Lower lobe of right lung (tissue), 2 donors: ENCODE results near the gene AMN. TPM values are rescaled to one million over a fixed set of nuclear protein-coding genes. Genes with fewer than 3 reads are reported as not detected.

Experiments
- ATAC-seq, 2 donors: fragments of 200-7000 bp; cut with Tn5 transposase; one replicate each; pipeline ENCODE4 v1.9.1; 2020 to 2022; ENCODE audit warnings: mild to moderate bottlenecking in 2 of 2, moderate library complexity in 2 of 2
- DNase-seq: peaks from one replicate; pipeline ENCODE4 v3.0.0-alpha.2; 2020
- H3K27ac ChIP-seq: fragments of 200-600 bp; one replicate; pipeline ENCODE4 v1.8.0; 2022
- H3K27me3 ChIP-seq: fragments of 200-600 bp; one replicate; pipeline ENCODE4 v1.8.0; 2022; ENCODE audit warnings: low read depth
- H3K36me3 ChIP-seq: fragments of 200-600 bp; one replicate; pipeline ENCODE4 v1.8.0; 2022; ENCODE audit warnings: mild to moderate bottlenecking
- H3K4me1 ChIP-seq: fragments of 200-600 bp; one replicate; pipeline ENCODE4 v1.8.0; 2022
- H3K4me3 ChIP-seq: fragments of 200-600 bp; one replicate; pipeline ENCODE4 v1.8.0; 2022; ENCODE audit warnings: mild to moderate bottlenecking
- H3K9me3 ChIP-seq: fragments of 200-600 bp; one replicate; pipeline ENCODE4 v1.8.0; 2022
- intact Hi-C: fragments of 100-400 bp; cut with DNase I; formaldehyde crosslinking; loops from one replicate; pipeline ENCODE4 v1.11.0; 2022
- total RNA-seq: library from RNA; stranded (reverse); fragmentation: NEBNext Ultra II Directional; extraction: Animal tissue kit (Norgen Biotek cat#: 25700); gene quantifications from one replicate; pipeline ENCODE4 v1.2.1, GENCODE V29; 2021
- TF ChIP-seq, protein P1 (sequence below): fragments of 200-600 bp; IDR thresholded peaks from one replicate; pipeline ENCODE4 v1.8.0; 2022; ENCODE audit warnings: antibody characterized with exemption, mild to moderate bottlenecking
- donor health status: DM: no; HTN: yes; CAD: no; lungs with severe emphysema.

The AMN gene
- total RNA-seq, 1 donor from 2014 or later = 13.7 TPM

DNA sequence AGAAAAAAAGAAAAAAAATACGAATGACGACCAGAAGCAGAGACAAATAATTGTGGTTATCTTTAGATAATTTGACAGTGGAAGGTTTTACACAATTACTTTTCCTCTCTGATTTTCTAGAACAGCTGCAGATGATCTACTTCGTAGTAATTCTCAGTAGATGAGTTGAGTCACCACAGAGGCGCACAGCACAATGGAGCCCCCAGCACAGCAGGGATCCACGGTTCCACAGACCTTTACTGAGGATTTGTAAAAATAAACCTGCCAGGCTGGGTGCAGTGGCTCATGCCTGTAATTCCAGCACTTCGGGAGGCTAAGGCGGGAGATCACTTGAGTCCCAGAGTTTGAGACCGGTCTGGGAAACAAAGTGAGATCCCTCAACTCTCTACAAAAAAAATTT is 29.3 kb downstream of the AMN start:
- Histone ChIP-seq H3K9me3 (no peaks in the 10 kb centered on the region), H3K27ac (no peak overlapping the region), H3K4me1 (no peaks in the 10 kb centered on the region), H3K36me3 (peaks cover 93% of the 10 kb centered on the region), H3K4me3 (no peak overlapping the region), H3K27me3 (no peaks in the 10 kb centered on the region)
- intact Hi-C loops = no loop called here
- ATAC-seq (no peak), DNase-seq (no peak)
- TF ChIP-seq, protein P1, sequence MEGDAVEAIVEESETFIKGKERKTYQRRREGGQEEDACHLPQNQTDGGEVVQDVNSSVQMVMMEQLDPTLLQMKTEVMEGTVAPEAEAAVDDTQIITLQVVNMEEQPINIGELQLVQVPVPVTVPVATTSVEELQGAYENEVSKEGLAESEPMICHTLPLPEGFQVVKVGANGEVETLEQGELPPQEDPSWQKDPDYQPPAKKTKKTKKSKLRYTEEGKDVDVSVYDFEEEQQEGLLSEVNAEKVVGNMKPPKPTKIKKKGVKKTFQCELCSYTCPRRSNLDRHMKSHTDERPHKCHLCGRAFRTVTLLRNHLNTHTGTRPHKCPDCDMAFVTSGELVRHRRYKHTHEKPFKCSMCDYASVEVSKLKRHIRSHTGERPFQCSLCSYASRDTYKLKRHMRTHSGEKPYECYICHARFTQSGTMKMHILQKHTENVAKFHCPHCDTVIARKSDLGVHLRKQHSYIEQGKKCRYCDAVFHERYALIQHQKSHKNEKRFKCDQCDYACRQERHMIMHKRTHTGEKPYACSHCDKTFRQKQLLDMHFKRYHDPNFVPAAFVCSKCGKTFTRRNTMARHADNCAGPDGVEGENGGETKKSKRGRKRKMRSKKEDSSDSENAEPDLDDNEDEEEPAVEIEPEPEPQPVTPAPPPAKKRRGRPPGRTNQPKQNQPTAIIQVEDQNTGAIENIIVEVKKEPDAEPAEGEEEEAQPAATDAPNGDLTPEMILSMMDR = no peak

DNA sequence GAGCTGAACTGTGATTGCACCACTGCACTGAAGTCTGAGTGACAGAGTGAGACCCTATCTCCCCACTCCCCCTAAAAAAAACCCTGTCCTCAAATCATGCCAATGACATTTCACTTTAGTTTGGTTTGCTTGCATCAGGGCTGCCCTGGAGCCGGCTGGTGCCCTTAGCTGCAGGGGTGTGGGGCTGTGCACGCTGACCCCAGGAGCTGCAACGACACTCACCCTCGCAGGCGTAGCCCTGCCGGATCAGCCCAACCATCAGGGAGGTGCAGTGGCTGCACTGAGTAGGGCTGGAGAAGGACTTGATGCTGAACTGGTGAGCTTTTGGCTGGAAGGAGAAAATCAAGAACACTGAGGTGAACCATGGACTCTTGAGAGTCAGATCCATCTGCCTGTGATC is 29.8 kb downstream of the AMN start:
- H3K4me3 ChIP-seq = no peak overlapping the region
- H3K27me3 ChIP-seq = no peaks in the 10 kb centered on the region
- ATAC-seq (no peak), DNase-seq (peak; percentile 17)
- H3K36me3 ChIP-seq = peaks cover 93% of the 10 kb centered on the region
- TF ChIP-seq, protein P1 = no peak
- H3K27ac ChIP-seq = no peak overlapping the region
- intact Hi-C loops = no loop called here
- H3K9me3 ChIP-seq = no peaks in the 10 kb centered on the region
- no peaks in the 10 kb centered on the region for H3K4me1 ChIP-seq

DNA sequence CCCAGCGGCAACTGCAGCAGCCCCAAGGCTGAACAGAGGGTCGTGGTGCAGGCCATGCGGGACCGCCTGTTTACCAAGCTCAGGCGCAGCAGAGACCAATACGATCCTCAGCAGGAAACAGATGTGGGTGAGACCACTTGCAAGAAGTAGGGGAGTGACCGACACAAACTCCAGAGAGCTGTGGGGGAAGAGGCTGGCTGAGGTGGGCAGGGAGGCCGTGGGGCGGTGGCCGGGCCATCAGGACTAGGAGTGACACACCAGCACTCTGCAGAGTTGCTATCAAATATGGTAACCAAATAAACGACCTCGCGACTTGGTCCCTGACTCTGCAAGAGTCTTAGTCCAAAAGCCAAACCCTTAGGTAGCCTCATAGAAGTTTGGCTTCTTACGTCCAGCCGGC is 30.6 kb downstream of the AMN start:
- TF ChIP-seq, protein P1 = no peak
- no peaks in the 10 kb centered on the region for H3K9me3 ChIP-seq
- H3K4me1 ChIP-seq = no peaks in the 10 kb centered on the region
- H3K27ac ChIP-seq = no peak overlapping the region
- intact Hi-C loops = no loop called here
- H3K4me3 ChIP-seq = no peak overlapping the region
- no peak for ATAC-seq
- peak; percentile 34 for DNase-seq
- H3K36me3 ChIP-seq = peaks cover 95% of the 10 kb centered on the region
- no peaks in the 10 kb centered on the region for H3K27me3 ChIP-seq

DNA sequence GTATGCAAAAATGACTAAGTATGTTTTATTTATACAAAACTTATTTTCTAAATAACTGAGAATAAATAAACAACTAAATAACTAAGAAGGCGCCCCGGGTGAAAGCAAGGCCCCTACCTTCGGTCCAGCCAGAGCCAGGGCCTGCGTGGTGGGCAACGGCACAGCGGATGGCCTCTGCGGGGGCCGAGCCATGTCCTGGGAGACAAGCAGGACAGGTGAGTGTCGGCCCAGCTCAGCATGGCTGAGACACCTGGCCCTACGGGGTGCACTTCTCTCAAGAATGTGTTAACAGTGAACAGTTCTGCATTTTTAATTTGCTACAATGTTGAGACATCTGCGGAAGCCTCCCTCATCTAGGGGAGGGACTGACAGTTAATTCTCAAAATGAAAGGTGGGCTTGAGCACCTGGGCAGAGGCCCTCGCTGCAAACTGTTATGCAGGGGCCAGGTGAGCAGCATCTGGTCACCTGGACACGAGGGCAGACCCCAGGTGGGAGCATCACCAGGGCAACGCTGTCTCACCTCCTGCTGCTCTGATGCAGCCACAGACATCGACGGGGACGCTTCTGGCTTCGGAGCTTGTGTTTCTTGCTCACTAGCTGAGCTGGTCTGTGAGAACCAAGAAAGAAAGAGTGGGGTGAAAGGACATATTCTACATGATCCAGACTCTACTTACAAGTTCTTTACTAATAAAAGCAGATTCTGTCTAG is 31.8 kb downstream of the AMN start:
- intact Hi-C loops = no loop called here
- DNase-seq (no peak), ATAC-seq (no peak)
- Histone ChIP-seq H3K9me3 (no peaks in the 10 kb centered on the region), H3K4me1 (no peaks in the 10 kb centered on the region), H3K27ac (no peak overlapping the region), H3K27me3 (no peaks in the 10 kb centered on the region), H3K4me3 (no peak overlapping the region), H3K36me3 (peaks cover 98% of the 10 kb centered on the region)
- TF ChIP-seq, protein P1 = no peak

DNA sequence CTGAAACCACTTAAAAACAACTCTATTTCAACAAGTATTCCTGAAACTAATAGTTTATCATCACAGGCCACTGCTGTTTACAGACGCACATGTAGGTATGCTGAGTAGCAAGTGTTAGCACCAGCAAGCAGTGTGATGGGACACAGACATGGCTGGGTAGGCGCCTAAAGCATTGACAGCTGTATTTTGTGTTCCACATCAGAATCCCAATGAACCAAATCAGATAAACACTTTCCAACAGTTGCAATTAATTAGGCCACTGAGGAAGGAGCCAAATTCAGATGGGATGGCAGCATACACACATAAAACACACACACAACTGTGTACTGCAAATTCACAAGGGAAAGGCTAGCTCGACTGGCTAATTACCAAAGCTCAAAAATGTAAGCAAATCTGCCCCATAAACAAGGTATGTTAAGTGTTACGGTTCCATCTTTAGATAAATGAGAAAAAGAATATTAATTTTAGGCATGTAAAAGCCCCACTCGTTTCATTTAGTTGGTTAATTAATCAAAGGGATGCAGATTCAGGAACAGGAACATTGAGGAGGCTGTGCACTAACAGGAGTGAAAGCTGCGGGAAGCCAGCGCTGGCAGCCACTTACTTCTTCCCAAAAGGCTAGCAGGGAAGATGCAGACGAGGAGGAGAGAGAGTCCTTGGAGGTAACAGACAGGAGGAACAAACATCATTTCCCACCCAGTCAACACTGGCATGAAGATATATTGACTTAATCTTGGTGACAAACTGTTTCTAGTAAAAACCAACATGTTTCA is 33.4 kb downstream of the AMN start:
- Histone ChIP-seq H3K9me3 (no peaks in the 10 kb centered on the region), H3K27ac (no peak overlapping the region), H3K4me1 (no peaks in the 10 kb centered on the region), H3K4me3 (no peak overlapping the region), H3K27me3 (no peaks in the 10 kb centered on the region), H3K36me3 (peaks cover 98% of the 10 kb centered on the region)
- DNase-seq (no peak), ATAC-seq (no peak)
- TF ChIP-seq, protein P1 = no peak
- intact Hi-C loops = no loop called here
